CD4-positive, alpha-beta T cell treated with Interleukin-6 for 4 hours (primary cell): ENCODE measurements around the gene C16orf54.
"Not testable (repeated sequence)": the region's sequence is repeated elsewhere in the genome, so short reads cannot be mapped to it uniquely, and the experiment has no call there.

Source experiments
- DNase-seq: peaks from one replicate; pipeline ENCODE4 v3.0.0-alpha.2; 2020; ENCODE audit warnings: mixed read lengths

The C16orf54 gene

GRCh38 chr16:29745853-29746345 lies at the start of gene C16orf54:
Gene C16orf54, minus strand, starts transcription at chr16:29745990. Its CDS starts 1,039 bp downstream, at chr16:29744951.
- DNase-seq = peak; percentile 92

DNA sequence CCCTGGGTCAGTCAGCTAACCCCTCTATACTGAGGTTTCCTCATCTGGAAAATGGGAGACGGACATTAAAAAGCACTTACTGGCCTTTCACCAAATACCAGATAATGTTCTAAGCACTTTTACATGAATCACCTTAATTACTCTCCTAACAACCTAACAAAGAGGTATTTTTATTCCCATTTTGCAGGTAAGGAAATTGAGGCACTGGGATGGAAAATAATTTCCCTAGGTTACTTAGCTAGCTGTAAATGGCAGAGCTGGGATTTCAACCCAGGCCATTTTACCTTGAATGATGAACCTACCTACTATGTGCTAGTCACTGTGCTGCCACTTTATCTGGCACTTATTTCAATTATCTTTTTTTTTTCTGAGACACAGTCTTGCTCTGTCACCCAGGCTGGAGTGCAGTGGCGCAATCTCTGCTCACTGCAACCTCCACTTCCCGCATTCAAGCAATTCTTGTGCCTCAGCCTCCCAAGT lies 48.5 kb upstream of the C16orf54 start:
- no peak for DNase-seq

GRCh38 chr16:29793153-29793552 lies 47.4 kb upstream of the C16orf54 start:
- not testable (repeated sequence) for DNase-seq

GRCh38 chr16:29791845-29792807 lies 46.3 kb upstream of the C16orf54 start:
- no peak for DNase-seq

GRCh38 chr16:29790949-29791844 lies 45.4 kb upstream of the C16orf54 start:
- DNase-seq = no peak

- peak; percentile 100 for DNase-seq
Observed at GRCh38 chr16:29790183-29790948, 44.6 kb upstream of the C16orf54 start, which contains the start of gene KIF22. Gene KIF22, plus strand, starts transcription at chr16:29790751. Its CDS starts 9 bp downstream, at chr16:29790760.

- no peak for DNase-seq
Observed at GRCh38 chr16:29789775-29790182, 44.0 kb upstream of the C16orf54 start.

- DNase-seq = not testable (repeated sequence)
Observed at GRCh38 chr16:29787155-29787554, 41.4 kb upstream of the C16orf54 start.

GRCh38 chr16:29784901-29785500 lies 39.2 kb upstream of the C16orf54 start:
- DNase-seq = peak; percentile 84

- DNase-seq = peak; percentile 47
Observed at GRCh38 chr16:29784157-29784556, 38.4 kb upstream of the C16orf54 start.

DNA sequence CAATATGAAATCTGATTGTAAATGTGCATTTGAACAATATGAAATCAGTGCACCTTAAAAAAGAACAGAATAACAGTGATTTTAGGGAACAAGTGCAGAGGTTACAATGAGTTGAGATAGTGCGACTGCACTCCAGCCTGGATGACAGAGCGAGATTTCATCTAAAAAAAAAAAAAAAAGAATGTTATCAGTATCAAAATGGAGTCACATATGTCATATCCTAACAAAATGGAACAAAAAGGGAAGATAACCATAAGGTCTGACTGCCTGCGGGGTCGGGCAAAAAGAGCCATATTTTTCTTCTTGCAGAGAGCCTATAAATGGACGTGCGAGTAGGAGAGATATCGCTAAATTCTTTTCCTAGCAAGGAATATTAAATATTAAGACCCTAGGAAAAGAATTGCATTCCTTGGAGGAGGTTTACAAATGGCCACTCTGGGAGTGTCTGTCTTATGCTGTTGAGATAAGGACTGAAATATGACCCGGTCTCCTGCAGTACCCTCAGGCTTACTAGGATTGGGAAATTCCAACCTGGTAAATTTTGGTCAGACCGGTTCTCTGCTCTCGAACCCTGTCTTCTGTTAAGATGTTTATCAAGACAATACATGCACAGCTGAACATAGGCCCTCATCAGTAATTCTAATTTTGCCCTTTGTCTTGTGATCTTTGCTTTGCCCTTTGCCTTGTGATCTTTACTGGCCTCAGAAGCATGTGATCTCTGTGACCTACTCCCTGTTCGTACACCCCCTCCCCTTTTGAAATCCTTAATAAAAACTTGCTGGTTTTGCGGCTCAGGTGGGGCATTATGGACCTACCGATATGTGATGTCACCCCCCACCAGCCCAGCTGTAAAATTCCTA lies 37.5 kb upstream of the C16orf54 start:
- DNase-seq = not testable (repeated sequence)

GRCh38 chr16:29779474-29779873 lies 33.7 kb upstream of the C16orf54 start:
- DNase-seq = no peak

DNA sequence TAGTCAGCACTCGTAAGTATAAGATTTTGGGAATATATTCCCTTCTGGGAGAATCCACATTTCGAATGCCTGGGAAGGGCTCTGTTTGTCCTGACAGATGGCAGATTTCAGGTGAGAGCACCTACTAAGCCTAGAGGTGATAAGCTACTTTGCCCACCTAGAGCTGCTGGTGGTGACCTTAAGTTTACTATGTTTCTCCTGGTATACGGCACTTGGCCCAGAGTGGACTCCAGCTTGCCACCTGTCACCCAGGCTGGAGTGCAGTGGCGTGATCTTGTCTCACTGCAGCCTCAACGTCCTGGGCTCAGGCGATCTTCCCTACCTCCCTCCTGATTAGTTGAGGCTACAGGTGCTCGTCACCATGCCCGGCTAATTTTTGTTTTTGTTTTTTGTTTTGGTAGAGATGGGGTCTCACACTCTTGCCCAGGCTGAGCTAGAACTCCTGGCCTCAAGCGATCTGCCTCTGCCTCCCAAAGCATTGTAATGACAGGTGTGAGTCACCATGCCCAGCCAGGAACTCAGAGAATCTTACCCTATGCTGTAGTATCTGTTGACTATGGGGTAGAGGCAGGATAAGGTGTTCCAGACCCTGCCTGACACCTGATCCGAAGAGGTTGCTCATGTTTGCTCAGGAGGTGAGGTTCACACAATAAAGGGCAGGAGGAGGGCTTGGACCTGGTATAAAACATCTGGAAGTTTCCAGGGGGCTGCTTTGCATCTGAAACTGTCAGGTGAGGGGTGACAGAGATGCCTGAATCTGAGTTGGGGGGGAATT lies 32.0 kb upstream of the C16orf54 start, which contains the start of gene ZG16:
ZG16 (plus strand) TSS at position 681 of the 775 bp plus-strand sequence. CDS start 1,011 bp downstream, outside the sequence.
- no peak for DNase-seq

DNA sequence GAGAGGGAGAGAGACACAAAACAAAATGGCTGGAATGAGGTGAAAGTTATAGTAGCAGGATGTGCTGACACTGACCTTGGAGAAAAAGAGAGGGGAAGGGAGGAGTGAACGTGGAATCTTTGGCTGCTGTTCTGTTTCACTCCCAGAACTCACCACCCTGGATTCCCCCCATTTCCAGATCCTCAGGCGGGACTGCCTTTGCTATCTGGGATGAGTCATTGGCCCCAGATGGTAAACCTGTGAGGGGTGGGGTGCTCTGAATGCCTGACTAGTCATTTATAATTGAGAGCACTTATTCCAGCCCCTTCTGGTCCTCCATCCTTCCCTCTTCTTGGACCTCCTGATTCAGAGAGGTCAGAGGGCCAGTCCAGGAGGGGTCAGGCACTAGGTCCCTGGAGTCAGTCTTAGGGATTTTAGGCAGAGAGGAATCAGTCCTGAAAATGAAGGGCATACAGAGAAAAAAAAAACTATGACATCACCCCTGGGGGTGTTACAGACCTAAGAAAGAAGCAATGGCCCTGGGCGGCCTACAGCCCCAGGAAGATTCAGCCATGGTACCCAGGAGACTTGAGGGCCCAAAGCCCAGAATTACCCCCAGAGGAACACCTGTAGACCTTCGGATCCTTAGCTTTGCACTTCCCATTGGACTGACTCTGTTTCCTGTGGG lies 30.1 kb upstream of the C16orf54 start:
- no peak for DNase-seq

DNA sequence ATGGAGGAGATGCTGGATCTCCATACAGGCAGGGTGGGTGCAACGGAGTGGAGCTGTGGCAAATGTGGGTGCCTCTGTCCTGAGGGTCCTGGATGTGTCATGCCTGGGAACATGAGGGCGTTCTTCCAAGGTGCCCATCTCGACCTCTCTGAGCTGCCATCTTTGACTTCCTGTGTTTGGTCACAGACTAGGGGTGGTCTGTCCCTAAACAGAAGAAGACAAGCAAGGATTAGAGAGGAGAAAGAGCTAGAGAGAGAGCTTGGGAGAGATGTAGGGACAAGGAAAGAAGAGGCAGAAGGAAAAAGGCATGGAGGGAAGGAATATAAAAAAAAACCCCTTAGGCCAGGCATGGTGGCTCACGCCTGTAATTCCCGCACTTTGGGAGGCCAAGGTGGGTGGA lies 28.9 kb upstream of the C16orf54 start:
- DNase-seq = no peak

DNA sequence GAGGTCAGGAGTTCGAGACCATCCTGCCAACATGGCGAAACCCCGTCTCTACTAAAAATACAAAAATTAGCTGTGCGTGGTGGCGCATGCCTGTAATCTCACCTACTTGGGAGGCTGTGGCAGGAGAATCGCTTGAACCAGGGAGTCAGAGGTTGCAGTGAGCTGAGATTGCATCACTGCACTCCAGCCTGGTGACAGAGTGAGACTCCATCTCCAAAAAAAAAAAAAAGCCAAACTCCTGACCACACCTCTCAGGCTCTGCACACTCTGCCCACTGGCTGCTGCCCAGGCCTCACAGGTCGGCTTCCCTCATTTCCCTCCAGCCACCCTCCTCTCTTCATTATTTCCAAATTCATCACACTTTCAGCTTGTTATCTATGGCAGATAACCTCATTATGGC lies 26.5 kb upstream of the C16orf54 start:
- DNase-seq = not testable (repeated sequence)

- no peak for DNase-seq
Observed at GRCh38 chr16:29770250-29770929, 24.6 kb upstream of the C16orf54 start.

- DNase-seq = no peak
Observed at GRCh38 chr16:29769507-29769906, 23.7 kb upstream of the C16orf54 start.
